SK-N-SH treated with all-trans-retinoic acid at 6 μM for 48 hours (cell line): ENCODE results near the gene RNF103.

Source experiments
- ATAC-seq: fragments of 200-7000 bp; cut with Tn5 transposase; 3 replicates; pipeline ENCODE4 v1.9.1; 2020; ENCODE audit warnings: mild to moderate bottlenecking, moderate library complexity
- ARNTL ChIP-seq: fragments of 450-650 bp; formaldehyde crosslinking; IDR thresholded peaks from 2 replicates; pipeline ENCODE4 v1.5.0; 2020; ENCODE audit warnings: low read depth, mild to moderate bottlenecking, moderate library complexity, borderline replicate concordance
- BACH2 ChIP-seq: fragments of 250-450 bp; sonication (Bioruptor Pico); IDR thresholded peaks from 2 replicates; pipeline ENCODE4 v1.9.0; 2021; ENCODE audit warnings: mild to moderate bottlenecking, borderline replicate concordance
- CSDC2 ChIP-seq: fragments of 250-450 bp; sonication (Bioruptor Pico); IDR thresholded peaks from 2 replicates; pipeline ENCODE4 v1.5.0; 2020; ENCODE audit warnings: mild to moderate bottlenecking, moderate library complexity
- CSRNP3 ChIP-seq: fragments of 250-450 bp; sonication (Bioruptor Pico); IDR thresholded peaks from 2 replicates; pipeline ENCODE4 v1.5.1; 2021; ENCODE audit warnings: mild to moderate bottlenecking, moderate library complexity
- ESRRG ChIP-seq: fragments of 250-450 bp; sonication (Bioruptor Pico); IDR thresholded peaks from 2 replicates; pipeline ENCODE4 v1.6.1; 2021; ENCODE audit warnings: mild to moderate bottlenecking
- ISL1 ChIP-seq: fragments of 250-450 bp; sonication (Bioruptor Pico); IDR thresholded peaks from 2 replicates; pipeline ENCODE4 v2.1.2; 2022; ENCODE audit warnings: mild to moderate bottlenecking, moderate library complexity
- PATZ1 ChIP-seq: fragments of 250-450 bp; sonication (Bioruptor Pico); IDR thresholded peaks from 2 replicates; pipeline ENCODE4 v1.8.0; 2020; ENCODE audit warnings: mild to moderate bottlenecking, moderate library complexity, borderline replicate concordance
- POU6F1 ChIP-seq: fragments of 250-450 bp; sonication (Bioruptor Pico); IDR thresholded peaks from 2 replicates; pipeline ENCODE4 v1.8.0; 2021; ENCODE audit warnings: low read depth, mild to moderate bottlenecking, moderate library complexity, borderline replicate concordance
- PPARA ChIP-seq: fragments of 250-450 bp; sonication (Bioruptor Pico); IDR thresholded peaks from 2 replicates; pipeline ENCODE4 v1.5.0; 2020; ENCODE audit warnings: mild to moderate bottlenecking, borderline replicate concordance
- RARB ChIP-seq: fragments of 250-450 bp; sonication (Bioruptor Pico); IDR thresholded peaks from 2 replicates; pipeline ENCODE4 v1.8.0; 2021; ENCODE audit warnings: mild to moderate bottlenecking, moderate library complexity
- SNAI2 ChIP-seq: fragments of 250-450 bp; sonication (Bioruptor Pico); IDR thresholded peaks from 2 replicates; pipeline ENCODE4 v1.5.0; 2020; ENCODE audit warnings: mild to moderate bottlenecking, moderate library complexity
- TOX ChIP-seq: fragments of 250-450 bp; sonication (Bioruptor Pico); IDR thresholded peaks from 2 replicates; pipeline ENCODE4 v1.8.0; 2021; ENCODE audit warnings: mild to moderate bottlenecking, moderate library complexity, borderline replicate concordance
- TSHZ2 ChIP-seq: fragments of 250-450 bp; sonication (Bioruptor Pico); IDR thresholded peaks from 2 replicates; pipeline ENCODE4 v1.5.0; 2020; ENCODE audit warnings: mild to moderate bottlenecking, moderate library complexity
- ZFP3 ChIP-seq: fragments of 250-450 bp; sonication (Bioruptor Pico); IDR thresholded peaks from 2 replicates; pipeline ENCODE4 v1.5.0; 2020; ENCODE audit warnings: mild to moderate bottlenecking, moderate library complexity
- ZFP30 ChIP-seq: fragments of 450-650 bp; formaldehyde crosslinking; IDR thresholded peaks from 2 replicates; pipeline ENCODE4 v1.5.0; 2022; ENCODE audit warnings: mild to moderate bottlenecking, moderate library complexity
- ZNF565 ChIP-seq: fragments of 450-650 bp; formaldehyde crosslinking; conservative IDR thresholded peaks from 2 replicates; pipeline ENCODE4 v1.5.0; 2020; ENCODE audit warnings: low read depth, mild to moderate bottlenecking, moderate library complexity
- ZNF70 ChIP-seq: fragments of 450-650 bp; formaldehyde crosslinking; IDR thresholded peaks from 2 replicates; pipeline ENCODE4 v1.5.0; 2020; ENCODE audit warnings: mild to moderate bottlenecking, moderate library complexity
- ZNF8 ChIP-seq: fragments of 450-650 bp; formaldehyde crosslinking; IDR thresholded peaks from 2 replicates; pipeline ENCODE4 v1.5.0; 2020; ENCODE audit warnings: mild to moderate bottlenecking, moderate library complexity

Gene RNF103

GRCh38 chr2:86615596-86615995 is 8.1 kb downstream of the RNF103 start:
- TF ChIP-seq ESRRG (CRISPR knock-in tag) = no peak
- TF ChIP-seq CSRNP3 (CRISPR knock-in tag) = no peak
- no peak for TF ChIP-seq CSDC2 (CRISPR knock-in tag)
- TF ChIP-seq BACH2 (CRISPR knock-in tag) = no peak
- TF ChIP-seq ARNTL (CRISPR knock-in tag) = no peak
- TF ChIP-seq TOX (CRISPR knock-in tag) = no peak
- no peak for TF ChIP-seq ZFP30
- TF ChIP-seq PATZ1 (CRISPR knock-in tag) = no peak
- TF ChIP-seq RARB (CRISPR knock-in tag) = no peak
- TF ChIP-seq ZNF565 (CRISPR knock-in tag) = no peak
- no peak for ATAC-seq

GRCh38 chr2:86613515-86613914 is 10.2 kb downstream of the RNF103 start:
- TF ChIP-seq PPARA (CRISPR knock-in tag) = no peak
- no peak for TF ChIP-seq TSHZ2 (CRISPR knock-in tag)
- TF ChIP-seq CSRNP3 (CRISPR knock-in tag) = no peak
- TF ChIP-seq ISL1 (CRISPR knock-in tag) = no peak
- no peak for TF ChIP-seq ZNF8 (CRISPR knock-in tag)
- no peak for TF ChIP-seq CSDC2 (CRISPR knock-in tag)
- no peak for TF ChIP-seq BACH2 (CRISPR knock-in tag)
- no peak for TF ChIP-seq ZNF70 (CRISPR knock-in tag)
- no peak for TF ChIP-seq SNAI2 (CRISPR knock-in tag)
- no peak for ATAC-seq

- no peak for ATAC-seq
- no peak for TF ChIP-seq RARB (CRISPR knock-in tag)
- TF ChIP-seq, all 23 proteins: peak for 0
Measured at GRCh38 chr2:86610871-86611270, 12.8 kb downstream of the RNF103 start.

GRCh38 chr2:86608832-86609410 is 14.7 kb downstream of the RNF103 start:
- no peak for ATAC-seq
- TF ChIP-seq ZFP3 = no peak
- TF ChIP-seq TSHZ2 (CRISPR knock-in tag) = no peak
- no peak for TF ChIP-seq PATZ1 (CRISPR knock-in tag)
- TF ChIP-seq POU6F1 (CRISPR knock-in tag) = no peak
- TF ChIP-seq ZFP30 = no peak
- TF ChIP-seq ZNF8 (CRISPR knock-in tag) = no peak
- no peak for TF ChIP-seq BACH2 (CRISPR knock-in tag)
